ENCODE measurements around the gene INTS14.

GRCh38 chr15:65583701-65584100 lies 27.2 kb downstream of the INTS14 start:
- TF ChIP-seq CTCF (IDR thresholded peaks at IDR 0.05 in 4 of 5, conservative IDR thresholded peaks at IDR 0.05 in 1 of 5) (no peak), POLR2A (IDR thresholded peaks at IDR 0.05) (no peak)

Measured in gastrocnemius medialis (tissue), 4 donors.